Retinal pigment epithelial cell (primary cell): ENCODE data around the gene MANBA.
A peak's percentile ranks its signal among the peaks of the same experiment; 100 is the strongest.
"Not testable (repeated sequence)": the region's sequence is repeated elsewhere in the genome, so short reads cannot be mapped to it uniquely, and the experiment has no call there.

ENCODE experiments used
- DNase-seq: peaks from one replicate; pipeline ENCODE4 v3.0.0-alpha.2; 2010; ENCODE audit warnings: low read depth
- H3K4me3 ChIP-seq: 2 replicates; pipeline ENCODE4 v1.5.1; 2011; ENCODE audit warnings: mild to moderate bottlenecking, low read length, control low read depth, moderate library complexity
- TF ChIP-seq, protein P1 (sequence below): conservative IDR thresholded peaks from 2 replicates; pipeline ENCODE4 v1.5.1; 2011; ENCODE audit warnings: low read depth, low read length, control low read depth, inconsistent platforms

Gene MANBA

DNA sequence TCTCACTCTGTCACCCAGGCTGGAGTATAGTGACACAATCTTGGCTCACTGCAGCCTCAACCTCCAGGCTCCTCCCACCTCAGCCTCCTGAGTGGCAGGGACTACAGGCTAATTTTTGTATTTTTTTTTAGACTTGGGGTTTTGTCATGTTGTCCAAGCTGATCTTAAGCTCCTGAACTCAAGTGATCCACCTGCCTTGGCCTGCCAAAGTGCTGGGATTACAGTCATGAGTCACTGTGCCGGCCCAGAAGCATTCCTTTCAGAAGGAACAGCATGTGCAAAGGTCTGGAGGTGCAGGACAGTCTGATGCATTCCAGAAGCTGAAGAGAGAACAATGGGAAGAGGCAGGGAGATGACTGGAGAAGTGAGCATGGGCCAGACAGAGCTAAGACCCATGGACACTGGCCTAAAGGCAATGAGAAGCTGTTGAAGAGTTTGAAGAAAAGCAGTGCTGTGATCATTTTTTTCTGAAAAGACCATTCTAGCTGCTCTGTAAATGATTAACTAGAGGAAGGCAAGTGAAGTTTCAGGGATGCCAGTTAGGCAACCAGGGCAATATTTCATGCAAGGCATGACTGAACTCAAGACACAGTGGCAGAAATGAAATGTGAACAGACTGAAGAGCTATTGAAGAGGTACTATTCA lies 43.2 kb downstream of the MANBA start:
- DNase-seq, result peak; percentile 29
- no peak overlapping the region for H3K4me3 ChIP-seq
- TF ChIP-seq, protein P1, sequence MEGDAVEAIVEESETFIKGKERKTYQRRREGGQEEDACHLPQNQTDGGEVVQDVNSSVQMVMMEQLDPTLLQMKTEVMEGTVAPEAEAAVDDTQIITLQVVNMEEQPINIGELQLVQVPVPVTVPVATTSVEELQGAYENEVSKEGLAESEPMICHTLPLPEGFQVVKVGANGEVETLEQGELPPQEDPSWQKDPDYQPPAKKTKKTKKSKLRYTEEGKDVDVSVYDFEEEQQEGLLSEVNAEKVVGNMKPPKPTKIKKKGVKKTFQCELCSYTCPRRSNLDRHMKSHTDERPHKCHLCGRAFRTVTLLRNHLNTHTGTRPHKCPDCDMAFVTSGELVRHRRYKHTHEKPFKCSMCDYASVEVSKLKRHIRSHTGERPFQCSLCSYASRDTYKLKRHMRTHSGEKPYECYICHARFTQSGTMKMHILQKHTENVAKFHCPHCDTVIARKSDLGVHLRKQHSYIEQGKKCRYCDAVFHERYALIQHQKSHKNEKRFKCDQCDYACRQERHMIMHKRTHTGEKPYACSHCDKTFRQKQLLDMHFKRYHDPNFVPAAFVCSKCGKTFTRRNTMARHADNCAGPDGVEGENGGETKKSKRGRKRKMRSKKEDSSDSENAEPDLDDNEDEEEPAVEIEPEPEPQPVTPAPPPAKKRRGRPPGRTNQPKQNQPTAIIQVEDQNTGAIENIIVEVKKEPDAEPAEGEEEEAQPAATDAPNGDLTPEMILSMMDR, result no peak

DNA sequence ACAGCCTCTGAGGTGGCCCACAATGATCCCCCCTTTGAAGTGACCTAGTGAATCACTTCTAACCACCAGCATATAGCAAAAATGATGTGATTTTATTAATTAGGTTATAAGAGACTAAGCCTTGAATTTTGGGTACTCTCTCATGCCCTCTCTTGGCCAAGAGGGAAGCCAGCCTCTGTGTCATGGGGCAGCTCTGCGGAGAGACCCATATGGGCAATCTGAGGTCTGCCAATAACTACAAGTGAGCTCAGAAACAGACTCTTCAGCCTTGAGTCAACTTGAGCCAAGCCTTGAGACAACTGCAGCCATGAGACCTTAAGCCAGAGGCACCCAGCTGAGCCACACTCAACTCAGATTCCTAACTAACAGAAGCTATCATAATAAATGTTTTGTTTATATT lies 45.7 kb downstream of the MANBA start:
- TF ChIP-seq, protein P1, result no peak
- DNase-seq, result no peak
- H3K4me3 ChIP-seq, result no peak overlapping the region

DNA sequence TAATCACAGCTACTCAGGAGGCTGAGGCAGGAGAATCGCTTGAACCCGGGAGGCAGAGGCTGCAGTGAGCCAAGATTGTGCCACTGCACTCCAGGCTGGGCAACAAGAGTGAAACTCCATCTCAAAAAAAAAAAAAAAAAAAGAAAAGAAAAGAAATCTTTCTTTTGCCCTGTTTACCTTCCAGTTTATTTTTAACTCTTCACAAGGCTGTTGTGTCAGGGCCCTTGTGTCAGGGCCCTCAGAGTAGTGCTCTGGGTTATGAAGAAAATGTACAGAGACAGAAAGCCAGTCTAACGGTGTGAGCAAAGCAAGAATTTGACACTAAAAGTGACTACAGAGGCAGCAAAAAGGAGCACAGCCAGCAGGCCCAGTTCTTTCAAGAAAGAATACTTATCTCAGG lies 47.0 kb downstream of the MANBA start:
- DNase-seq, H3K4me3 ChIP-seq: not testable (repeated sequence)

DNA sequence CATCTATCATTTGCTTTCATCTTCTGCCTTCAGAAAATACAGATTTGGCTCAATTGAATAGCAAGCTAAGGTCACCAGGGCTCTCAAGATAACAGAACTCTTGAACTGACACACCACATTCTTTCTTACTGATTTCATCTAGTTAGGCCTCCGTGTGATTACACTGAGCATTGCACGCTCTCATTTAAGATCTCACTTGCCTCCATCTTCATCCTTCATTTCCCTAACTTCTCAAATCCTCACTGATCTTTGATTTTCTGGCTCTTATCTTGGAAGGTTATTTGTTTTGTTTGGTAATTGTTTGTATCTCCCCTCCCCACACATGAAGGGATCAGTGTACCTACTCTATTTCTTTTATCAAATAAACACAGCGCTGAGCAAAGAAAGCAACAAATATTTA lies 47.7 kb downstream of the MANBA start:
- DNase-seq, result no peak
- H3K4me3 ChIP-seq, result no peak overlapping the region
- TF ChIP-seq, protein P1, result no peak

DNA sequence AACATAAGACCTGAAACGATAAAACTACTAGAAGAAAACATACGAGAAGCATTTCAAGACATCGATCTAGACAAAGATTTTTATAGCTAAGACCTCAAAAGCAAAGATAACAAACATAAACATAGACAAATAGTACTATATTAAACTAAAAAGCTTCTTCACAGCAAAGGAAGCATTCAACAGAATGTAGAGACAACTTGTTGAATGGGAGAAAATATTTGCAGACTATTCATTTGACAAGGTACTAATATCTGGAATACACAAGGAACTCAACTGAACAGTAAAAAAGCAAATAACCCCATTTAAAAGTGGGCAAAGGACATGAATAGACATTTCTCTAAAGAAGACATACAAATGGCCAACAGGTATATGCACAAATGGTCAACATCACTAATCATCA lies 49.8 kb downstream of the MANBA start:
- H3K4me3 ChIP-seq, result no peak overlapping the region
- TF ChIP-seq, protein P1, result no peak
- DNase-seq, result no peak

DNA sequence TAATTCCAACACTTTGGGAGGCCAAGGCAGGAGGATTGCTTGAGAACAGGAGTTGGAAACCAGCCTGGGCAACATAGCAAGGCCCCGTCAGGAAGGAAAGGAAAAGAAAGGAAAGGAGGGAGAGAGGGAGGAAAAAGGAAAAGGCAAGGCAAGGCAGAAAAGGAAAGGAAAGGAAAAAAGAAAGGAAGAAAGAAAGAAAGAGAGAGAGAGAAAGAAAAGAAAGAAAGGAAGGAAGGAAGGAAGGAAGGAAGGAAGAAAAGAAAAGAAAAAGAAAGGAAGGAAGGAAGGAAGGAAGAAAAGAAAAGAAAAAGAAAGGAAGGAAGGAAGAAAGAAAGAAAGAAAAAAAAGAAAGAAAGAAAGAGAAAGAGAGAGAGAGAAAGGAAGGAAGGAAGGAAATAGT lies 51.7 kb downstream of the MANBA start:
- not testable (repeated sequence) for DNase-seq, H3K4me3 ChIP-seq

DNA sequence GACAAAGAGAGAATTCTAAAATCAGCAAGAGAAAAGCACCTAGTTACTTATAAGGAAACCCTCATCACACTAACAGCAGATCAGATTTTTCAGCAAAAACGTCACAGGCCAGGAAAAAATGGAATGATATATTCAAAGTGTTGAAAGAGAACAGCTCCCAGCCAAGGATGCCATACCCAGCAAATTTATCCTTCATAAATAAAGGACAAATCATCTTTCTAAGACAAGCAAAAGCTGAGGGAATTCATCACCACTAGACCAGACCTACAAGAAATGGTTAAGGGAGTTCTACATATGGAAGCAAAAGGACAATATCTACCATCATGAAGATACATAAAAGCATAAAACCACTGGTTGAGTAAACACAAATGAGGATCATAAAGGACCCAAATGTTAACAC lies 53.6 kb downstream of the MANBA start:
- H3K4me3 ChIP-seq, result no peak overlapping the region
- DNase-seq, result no peak
- TF ChIP-seq, protein P1, result no peak

DNA sequence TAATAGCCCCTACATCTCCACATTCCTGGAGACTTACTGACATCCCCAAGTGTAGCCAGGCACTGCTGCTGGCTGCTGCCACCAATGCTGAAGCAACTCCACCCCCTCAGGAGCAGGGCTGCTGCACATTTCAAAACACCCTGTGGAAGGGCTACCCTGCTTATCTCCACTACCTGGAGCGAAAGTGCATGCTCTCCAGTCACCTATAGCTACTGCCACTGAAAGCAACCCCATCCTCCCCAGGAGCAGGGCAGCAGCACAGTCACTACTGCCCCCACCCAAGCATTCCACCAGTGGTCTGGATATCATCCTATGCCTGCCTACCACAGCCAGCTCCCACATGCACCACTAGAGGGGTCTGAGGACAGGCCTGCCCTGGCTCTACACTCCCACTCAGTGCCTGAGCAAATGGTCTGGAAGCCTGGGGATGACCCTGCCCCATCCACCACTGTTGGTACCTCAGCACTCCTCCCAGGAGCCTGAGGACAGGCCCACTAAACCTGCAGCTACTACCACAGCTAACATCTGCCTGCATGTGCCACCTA lies 55.3 kb downstream of the MANBA start:
- DNase-seq, result no peak
- H3K4me3 ChIP-seq, result no peak overlapping the region
- TF ChIP-seq, protein P1, result no peak
